Fibroblast of gingiva (primary cell): ENCODE measurements around the gene INSRR.

Experiments used
- DNase-seq: peaks from one replicate; pipeline ENCODE4 v3.0.0-alpha.2; 2011; ENCODE audit warnings: low read depth

Gene INSRR

DNA sequence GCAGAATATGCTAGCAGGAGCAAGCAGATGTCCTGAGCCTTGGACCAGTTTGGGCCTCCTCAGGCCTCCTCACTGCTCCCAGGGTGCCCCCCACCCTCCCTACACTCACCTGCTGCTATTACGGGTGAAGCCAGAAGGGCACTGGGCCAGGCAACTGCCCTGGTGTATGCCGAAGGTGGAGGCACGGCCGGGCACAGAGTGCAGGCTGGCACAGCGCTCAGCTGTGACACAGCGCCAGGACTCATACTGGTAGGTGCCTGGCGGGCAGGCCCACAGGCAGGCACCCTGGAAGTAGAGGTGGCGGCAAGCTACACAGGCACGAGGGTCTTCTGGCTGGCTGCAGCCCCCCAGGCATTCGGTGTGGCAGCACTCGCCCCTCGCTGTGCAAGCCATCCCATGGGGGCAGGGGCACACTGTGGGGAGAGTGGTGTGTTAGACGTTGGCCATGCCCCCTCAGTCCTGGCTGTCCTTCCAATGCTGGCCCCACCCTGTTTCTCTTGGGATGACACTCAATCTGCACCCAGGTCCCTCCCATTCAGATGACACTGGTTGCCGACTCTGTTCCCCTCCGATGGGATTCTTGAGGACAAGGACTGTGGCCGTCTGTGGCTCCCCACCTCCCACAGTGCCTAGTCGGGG lies 7.0 kb downstream of the INSRR start:
- no peak for DNase-seq

DNA sequence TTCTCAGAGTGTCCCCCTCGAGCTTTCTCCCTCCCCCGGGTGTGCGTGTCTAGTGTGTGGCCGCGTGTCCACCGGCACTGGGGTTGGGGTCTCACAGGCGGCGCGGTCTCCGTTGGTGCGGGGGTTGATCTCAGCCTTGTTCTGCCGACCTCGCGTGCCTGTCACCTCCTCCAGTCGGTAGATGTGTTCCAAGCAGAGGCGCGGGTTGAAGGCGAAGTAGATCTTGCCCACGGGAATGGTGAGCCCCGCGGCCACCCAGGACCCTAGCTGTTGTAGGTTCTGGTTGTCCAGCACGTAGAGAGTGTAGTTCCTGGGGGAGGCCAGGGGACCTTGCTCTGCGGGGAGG lies 9.8 kb downstream of the INSRR start:
- DNase-seq, result no peak

DNA sequence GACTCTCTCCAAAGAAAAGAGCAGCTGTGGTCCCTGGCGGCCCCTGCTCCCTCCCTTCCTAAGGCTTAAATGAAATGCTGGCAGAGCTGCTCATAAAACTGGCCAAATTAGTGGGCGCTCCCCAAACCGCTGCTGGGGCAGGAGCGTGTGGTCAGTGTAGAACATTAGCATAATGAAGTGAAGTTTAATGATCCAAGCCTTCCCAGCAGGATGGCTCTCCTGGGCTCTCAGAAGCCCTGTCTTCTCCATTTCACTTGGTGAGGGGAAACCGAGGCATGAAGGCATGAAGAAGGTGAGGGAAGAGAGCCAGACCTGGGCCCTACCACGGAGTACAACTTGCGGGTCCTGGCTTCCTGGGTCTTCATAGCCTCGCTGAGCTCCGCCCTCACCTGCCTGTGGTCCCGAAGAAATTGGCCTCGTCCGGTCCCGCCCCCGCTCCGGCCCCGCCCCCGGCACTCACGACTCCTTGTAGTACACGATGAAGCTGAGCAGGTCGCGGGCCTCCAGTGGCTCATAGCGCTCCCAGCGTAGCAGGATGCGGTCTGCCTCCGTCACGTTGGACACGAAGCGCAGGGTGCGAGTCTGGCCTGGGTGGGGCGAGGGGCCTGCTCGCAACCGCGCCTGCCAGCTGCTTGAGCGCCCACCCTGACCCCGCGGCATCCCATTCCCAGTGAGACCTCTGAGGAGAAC lies 10.3 kb downstream of the INSRR start:
- DNase-seq, result no peak

DNA sequence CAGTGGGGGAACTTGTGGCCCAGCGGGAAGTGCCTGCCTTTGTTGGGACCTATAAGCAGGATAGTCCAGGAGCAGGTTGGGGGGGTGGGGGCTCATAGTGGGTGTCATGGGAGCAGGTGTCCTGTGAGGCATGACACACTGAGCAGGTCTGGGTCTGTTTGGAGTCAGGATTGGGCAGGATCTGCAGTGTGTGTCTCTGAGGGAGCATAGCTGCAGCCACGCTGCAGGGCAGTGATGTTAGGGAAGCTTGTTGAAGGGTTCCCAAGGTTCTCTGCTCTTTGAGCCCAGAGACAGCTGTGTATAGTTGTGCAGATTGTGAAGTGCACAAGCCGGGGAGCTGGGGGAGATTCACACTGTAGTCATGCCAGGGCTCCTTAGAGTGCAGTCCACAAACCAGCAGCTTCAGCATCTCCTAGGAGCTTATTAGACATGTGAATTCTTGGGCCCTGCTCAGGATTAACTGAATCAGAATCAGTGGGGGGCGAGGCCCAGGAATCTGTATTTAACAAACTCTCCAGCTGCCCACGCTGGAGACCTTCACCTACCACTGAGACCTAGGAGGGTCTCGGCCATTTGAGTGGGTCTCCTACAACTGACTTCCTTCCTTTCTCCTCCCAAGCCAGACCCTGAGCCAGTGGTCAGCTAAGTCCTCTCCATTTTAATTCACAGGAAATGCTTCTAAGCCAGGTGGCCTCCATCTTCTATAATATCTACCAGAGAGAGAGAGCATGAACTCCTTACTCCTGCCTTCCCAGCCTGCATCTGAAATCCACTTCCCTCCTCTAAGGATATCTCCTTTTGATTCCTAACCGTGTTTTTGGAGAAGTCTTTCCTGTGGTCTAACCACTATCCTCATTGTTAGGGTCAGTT lies 11.1 kb downstream of the INSRR start:
- no peak for DNase-seq

DNA sequence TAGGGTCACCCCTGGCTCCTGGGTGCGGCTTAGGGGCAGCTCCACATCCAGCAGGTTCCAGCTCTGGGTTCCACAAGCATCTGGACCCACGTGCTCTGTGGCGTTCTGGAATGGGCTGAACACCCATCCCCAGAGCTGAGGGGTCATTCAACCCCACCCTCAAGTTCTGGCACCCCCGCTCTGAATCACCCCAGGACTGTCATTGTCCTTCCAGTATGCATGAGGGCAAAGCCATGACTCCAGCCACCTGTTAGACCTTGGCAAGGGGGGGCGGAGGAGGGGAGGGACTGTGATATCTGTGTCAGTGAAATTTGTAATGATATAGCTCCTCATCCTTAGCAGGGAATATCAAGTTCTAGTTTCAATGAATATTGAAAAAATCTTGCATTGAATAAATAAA lies 12.3 kb downstream of the INSRR start:
- no peak for DNase-seq

DNA sequence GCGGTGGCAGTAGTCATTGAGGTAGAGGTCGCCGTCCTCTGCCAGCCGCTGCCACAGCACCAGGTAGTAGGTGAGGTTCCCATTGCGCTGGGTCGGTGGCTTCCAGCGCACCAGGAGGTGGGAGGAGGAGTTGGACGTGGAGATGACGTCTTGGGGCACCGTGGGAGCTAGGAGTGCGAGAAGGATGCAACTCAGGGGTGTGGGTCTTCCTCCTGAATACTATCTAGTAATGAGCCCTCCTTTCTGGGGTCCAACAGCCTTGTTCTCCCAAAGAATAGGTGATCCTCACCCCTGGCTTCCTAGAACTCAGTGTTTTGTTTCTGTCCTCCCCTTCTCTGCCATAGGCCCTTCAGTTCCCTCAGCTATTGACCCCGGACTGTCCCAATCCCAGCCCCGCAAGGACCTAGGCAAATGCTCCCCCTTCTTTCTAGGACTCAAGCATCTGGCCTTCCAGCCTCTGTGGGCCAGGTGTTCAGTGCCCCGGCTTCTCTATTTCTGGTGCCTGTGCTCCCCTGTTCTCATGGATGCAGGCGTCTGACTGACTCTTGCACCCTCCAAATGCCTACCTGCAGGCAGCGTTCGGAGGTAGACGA lies 12.9 kb downstream of the INSRR start:
- DNase-seq, result no peak

DNA sequence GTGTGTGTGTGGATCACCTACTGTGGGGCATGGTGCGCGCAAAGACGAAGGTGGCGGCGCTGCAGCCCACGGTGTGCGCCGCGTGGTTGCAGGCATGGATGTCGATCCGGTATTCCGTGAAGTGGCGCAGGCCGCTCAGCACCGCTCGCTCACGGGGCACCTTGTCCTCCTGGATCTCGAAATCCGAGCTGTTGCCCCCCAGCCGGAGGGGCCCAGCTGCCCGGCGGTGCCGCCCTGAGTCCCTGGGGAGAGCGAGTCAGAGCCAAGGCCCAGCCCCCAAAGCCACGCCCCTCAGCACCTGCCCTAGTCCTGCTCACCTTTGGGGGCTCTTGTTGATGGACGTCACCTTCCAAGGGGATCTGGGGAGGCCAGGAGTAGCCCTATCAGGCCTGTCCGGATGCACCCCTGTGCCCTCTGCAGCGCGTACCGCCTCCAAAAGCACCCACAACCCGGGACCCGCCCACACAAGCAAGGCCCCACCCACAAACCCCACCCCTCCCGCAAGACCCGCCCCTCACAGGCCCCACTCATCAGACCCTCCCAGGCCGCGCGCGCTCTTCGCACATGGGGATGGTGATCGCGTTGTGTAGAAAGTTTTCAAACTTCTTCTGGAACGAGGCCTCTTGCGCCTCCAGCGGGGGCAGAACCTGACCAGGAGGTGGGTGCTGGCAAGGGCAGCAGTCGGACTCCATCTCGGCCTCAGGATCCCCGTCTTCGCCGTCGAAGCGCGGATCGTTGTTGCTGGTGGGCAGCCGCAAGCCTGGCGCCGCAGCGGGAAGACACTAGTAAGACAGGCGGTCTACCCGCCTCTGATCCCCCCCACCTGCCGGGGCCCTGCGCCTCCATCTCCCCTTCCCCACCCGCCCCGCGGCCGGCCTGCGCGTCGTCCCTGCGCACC lies 13.6 kb downstream of the INSRR start:
- DNase-seq, result no peak

DNA sequence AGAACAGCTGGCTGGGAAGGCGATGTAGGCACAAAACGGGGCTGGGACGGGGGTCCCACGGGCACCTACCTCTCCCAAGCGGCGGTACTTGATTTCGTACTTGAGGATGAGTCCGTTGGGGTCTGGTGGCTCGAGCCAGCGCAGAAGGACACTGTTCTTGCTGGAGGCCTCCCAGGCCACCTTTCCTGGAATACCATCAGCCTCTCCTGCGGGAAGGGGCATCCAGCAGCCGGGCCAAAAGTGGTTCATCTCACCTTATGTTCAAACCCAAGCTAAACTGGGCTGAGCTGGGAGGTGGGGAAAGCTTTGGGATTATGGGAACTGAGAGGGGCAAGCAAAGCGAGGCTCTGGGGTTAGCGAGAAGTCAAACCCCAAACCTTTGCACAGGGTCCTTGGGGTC lies 14.3 kb downstream of the INSRR start:
- no peak for DNase-seq

DNA sequence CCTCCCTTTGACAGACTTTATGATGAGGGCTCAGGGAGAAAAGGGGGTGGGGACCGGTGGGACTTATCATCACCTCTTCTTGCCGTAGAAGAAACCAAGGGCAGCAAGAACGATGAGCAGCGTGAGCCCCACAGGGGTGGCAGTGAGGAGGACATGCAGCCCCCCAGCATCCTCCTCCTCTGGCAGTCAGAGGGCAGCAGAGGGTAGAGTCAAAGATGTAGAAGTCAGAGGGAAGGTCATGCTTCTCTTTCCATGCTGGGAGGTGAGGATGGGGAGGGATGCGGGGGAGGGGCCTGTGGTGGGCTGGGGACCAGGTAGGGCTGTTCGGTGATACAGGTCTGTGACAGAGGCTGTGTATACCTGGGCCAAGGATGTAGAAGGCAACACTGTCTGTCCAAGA lies 14.8 kb downstream of the INSRR start:
- no peak for DNase-seq

DNA sequence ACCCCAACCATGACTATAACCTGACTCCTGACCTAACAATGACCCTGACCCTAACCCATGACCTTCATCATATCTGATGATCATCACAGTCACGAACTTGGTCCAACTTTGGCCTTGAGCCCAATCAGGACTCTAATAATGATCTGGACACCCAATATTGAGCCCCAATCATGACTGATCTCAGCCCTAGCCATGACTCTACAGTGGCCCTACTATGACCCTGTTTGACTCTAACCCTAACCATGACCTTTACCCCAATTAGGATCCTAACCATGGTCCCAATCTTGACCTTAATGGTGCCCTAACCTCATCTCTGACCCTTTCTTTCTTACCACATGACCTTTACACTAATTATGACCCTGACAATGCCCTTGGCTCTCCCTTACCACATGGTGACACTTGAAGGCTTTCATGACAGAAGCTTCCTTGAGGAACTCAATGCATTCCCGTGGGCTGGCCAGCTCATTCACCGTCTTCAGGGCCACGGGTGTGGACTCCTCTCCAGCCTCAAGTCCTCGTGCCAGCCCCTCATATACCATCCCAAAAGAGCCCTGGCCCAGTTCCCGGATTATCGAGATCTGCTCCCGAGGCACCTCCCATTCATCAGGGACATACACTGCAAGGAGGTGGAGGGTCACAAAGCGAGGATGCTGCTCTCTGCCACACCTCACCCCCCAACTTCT lies 16.2 kb downstream of the INSRR start:
- DNase-seq, result no peak

DNA sequence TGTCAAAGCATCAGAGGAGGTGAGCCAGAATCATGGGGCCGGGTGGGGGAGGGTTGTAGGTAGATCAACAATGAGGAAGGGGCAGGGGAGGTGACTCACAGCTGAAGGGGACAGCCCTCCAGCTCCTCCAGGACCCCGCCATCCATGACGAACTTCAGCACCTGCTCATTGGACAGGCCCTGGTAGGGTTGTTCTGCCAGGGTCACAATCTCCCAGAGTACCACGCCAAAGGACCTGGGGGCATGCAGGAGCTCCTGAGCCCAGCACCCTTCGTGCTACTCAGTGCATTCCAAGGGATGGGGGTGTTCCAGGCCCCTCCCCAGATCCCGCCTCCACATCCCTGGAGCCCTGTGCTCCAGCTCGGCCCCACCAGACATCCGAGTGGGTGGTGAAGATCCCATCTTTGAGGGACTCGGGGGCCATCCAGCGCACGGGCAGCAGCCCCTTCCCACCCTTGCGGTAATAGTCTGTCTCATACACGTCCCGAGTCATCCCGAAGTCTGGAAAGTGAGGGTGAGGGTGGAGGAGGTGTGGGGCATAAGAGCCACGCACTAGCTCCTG lies 17.5 kb downstream of the INSRR start:
- no peak for DNase-seq

DNA sequence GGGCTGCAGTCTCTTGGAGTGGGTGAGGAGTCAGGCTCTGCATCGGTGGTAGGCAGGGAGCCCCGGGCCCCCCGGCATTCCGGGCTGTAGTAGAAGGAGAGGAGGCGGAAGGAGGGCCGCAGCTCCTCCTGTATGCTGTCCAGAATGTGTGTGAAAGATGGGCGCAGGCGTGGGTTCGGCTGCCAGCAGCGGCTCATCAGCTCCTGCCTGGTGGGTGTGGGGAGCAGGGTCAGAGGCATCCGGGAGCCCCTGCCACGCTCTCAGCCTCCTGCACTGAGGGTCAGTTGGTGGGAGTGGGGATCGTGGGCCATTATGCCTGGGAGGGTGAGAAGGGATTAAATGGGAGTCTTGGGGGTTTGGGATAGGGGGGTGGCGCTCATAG lies 18.0 kb downstream of the INSRR start:
- DNase-seq, result no peak

DNA sequence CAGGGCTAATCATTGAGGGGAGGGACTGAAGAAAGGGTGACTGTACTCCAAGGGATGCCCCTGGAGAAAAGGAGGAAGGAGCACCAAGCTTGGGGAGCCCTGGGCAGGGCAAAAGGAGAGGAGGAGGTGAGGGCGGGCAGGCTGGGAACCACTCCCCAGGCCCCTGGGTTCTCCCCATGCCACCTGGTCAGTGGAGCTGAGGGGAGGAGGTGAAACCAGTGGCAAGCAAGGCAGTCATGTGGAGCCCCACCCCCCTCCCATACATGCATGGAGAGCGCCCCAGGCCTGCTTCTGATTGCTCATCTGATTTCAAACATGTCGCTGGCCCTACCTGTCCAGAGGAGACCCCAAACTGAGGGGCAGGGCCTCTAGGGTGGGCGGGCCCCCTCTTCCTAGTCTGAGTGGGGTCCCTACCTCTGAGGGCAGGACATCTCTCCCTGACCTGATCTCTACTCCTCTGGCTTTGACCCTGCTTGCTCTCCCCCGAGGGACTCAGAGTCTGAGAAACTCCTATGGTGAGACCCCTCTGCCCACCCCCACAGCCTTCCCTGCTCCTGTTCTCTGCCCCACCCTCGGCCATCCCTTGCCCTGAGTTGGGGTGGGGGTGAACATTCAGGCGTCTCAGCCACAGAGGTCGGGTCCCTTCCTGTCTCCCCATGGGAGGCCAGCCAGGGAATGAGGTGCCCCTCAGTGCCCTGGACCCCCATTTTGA lies 18.6 kb downstream of the INSRR start:
- DNase-seq, result no peak

DNA sequence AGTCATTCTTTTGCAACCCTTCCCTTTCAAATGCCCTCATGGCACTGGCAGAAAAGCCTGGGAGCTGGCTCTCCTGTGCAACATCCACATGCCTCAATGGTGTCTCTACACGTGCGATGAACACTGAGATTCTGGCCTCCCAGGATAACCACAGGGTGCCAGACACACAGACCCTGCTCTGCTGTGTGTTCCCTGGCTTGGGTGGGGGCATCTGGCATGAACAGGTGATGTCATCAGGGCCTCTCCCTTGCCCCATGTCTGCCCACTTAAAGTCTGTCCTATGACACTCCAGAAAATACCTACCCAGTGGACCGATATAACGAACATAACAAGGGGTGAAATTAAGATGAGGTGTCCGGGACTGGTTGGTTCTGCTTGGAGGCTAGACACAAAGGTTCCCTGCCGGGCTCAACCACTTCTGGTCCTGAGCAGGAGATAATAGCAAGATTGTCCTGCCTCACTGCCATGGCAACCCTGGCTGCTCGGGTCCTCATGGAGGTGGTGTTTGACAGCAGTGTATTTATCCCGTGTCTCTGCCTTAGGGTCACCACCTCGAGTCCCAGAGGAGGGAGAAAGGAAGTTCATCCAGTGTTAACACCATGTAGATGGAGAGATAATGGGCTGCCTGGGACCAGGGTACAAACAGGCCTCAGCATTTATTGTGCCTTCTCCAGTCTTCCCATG lies 19.3 kb downstream of the INSRR start:
- DNase-seq, result no peak

DNA sequence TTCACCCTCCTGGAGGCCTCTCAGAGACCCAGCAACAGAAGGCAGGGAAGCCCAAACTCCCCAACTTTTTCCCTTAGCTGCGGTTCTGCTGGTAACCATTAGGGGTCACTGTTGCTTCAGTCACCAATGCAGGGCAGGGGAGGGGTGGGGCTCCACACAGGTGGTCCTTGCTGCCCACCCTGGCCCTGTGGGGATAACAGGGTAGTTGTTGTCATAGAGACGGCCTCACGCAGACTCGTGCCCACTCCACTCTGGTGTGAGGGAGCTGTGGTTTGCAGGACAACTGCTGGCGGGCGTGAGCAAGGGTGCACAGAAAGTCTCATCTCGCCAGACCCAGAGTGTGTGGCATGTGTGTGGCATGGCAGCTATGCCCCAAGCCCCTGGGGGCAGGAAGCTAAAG lies 19.9 kb downstream of the INSRR start:
- no peak for DNase-seq

DNA sequence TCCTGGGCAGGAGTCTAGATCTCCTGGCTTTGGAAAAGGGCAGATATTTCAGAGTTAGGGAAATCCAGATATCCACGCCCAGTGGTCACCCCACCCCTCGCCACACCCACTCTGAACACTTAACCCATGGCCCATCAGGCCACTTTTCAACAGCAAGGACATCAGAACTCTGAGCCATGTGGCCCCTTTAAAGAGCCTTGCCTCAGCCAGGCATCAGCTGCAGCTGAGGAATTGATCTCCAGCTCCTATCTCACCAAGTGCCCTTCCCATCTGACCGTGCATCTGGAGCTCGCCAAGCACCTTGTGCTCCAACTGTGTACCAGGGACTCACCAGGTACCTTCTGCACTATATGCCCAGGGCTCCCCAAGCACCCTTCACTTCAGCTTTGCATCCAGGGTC lies 22.0 kb downstream of the INSRR start:
- no peak for DNase-seq

DNA sequence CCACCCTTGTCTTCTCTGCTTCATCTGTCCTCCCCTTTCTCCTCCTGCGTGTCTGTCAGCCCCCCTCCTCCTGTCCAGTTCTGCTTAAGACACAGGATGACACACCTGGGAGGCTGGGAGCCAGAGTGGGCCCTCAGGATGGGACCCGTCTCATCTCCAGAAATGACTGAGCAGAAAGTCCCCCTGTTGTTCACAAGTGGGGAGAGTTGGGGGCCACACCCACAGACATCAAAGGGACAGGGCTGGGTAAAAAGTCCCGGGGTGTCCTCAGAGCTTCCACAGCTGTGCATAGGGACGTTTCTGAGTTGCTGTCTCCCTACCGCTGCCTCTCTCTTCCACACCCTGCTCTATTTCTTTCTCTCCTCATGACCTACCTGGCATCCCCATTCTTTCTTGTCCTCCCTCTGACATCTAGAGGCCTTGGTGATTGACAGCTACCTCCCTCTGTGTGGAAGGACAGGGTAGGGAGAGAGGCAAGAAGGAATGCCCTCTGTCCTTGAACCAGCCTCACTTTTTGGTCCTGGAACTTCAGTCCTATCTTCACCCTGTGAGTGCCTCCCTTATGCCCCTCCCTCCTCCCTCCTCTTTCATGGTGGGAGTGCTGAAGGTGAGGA lies 22.8 kb downstream of the INSRR start:
- DNase-seq, result no peak

DNA sequence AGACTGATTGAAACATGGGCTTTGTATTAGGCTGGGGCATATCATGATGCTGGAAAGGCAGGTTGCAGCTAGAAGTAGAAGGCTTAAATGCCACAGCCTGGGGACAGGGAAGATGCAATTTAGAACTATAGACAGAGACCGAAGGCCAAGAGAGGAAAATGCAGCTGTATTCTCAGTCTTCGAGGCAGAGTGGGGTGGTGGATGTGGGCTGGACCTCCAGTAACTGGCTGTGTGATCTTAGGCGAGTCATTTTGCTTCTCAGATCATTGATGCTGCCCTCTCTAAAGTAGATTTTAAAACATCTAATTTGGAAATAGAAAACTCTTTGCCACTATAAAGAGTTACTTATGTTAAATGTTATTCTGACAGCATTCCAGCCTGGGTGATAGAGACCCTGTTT lies 24.6 kb downstream of the INSRR start:
- no peak for DNase-seq

DNA sequence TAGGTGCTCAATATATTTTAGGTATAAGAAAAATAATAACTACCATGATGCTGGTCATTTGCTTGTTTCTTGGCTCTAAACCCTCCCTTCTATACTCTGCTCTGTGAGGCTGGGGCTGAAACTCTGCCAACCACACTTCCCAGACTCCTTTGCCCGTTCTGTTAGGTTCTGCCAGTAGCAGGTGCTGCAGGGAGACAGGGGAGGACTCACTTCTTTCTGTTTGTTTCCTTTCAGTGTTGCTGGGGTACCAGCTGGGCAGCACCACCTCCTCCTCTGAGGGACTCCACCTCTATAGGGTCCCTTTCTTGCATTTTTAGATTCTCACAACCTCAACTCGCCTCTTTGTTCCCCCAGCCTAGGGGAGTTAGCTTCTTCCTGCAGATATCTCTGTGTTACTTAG lies 25.3 kb downstream of the INSRR start:
- DNase-seq, result no peak
